Cardiac fibroblast (primary cell): ENCODE measurements around the gene TOPORS.

Experiments
- DNase-seq, 2 donors: peaks; one replicate each; pipeline versions ENCODE4 v3.0.0 to v3.0.0-alpha.2; 2010; ENCODE audit warnings: low read depth in 2 of 2
- H3K4me3 ChIP-seq, 2 donors: replicated peaks in 1 of 2; 1 replicate in 1 of 2; 2 replicates in 1 of 2; pipeline ENCODE4 v1.5.1; 2011; ENCODE audit warnings: low read depth in 2 of 2, low read length in 2 of 2, mild to moderate bottlenecking in 2 of 2, moderate library complexity in 1 of 2
- TF ChIP-seq, protein P1 (sequence below): IDR thresholded peaks from one replicate; pipeline ENCODE4 v1.5.1; 2011; ENCODE audit warnings: low read depth, mild to moderate bottlenecking, low read length, inconsistent platforms

Gene TOPORS

GRCh38 chr9:32490601-32491000 is 61.8 kb downstream of the TOPORS start:
- no peak for DNase-seq
- TF ChIP-seq, protein P1, sequence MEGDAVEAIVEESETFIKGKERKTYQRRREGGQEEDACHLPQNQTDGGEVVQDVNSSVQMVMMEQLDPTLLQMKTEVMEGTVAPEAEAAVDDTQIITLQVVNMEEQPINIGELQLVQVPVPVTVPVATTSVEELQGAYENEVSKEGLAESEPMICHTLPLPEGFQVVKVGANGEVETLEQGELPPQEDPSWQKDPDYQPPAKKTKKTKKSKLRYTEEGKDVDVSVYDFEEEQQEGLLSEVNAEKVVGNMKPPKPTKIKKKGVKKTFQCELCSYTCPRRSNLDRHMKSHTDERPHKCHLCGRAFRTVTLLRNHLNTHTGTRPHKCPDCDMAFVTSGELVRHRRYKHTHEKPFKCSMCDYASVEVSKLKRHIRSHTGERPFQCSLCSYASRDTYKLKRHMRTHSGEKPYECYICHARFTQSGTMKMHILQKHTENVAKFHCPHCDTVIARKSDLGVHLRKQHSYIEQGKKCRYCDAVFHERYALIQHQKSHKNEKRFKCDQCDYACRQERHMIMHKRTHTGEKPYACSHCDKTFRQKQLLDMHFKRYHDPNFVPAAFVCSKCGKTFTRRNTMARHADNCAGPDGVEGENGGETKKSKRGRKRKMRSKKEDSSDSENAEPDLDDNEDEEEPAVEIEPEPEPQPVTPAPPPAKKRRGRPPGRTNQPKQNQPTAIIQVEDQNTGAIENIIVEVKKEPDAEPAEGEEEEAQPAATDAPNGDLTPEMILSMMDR, result no peak
- H3K4me3 ChIP-seq, result no peak overlapping the region
